GM06990 (cell line): ENCODE measurements around the gene CELF1.

ENCODE experiments used
- DNase-seq: peaks from one replicate; pipeline ENCODE4 v3.0.0-alpha.2; 2011; ENCODE audit not compliant: insufficient read length; ENCODE audit errors: extremely low read depth
- H3K27me3 ChIP-seq: replicated peaks from 2 replicates; pipeline ENCODE4 v1.6.0; 2011; ENCODE audit warnings: low read length; ENCODE audit not compliant: control insufficient read depth, insufficient read depth
- H3K36me3 ChIP-seq: 2 replicates; pipeline ENCODE4 v1.5.1; 2011; ENCODE audit warnings: low read length; ENCODE audit not compliant: control insufficient read depth, insufficient read depth
- H3K4me3 ChIP-seq: replicated peaks from 2 replicates; pipeline ENCODE4 v1.5.1; 2011; ENCODE audit warnings: low read depth, mild to moderate bottlenecking, control low read depth, low read length
- CTCF ChIP-seq: IDR thresholded peaks from 2 replicates; pipeline ENCODE4 v1.5.1; 2011; ENCODE audit warnings: low read length, control low read depth, mild to moderate bottlenecking, inconsistent platforms; ENCODE audit not compliant: insufficient read depth, poor library complexity, severe bottlenecking

The CELF1 gene

GRCh38 chr11:47541070-47541469, 11.9 kb downstream of the CELF1 start:
- no peak for DNase-seq
- TF ChIP-seq CTCF: no peak
- no peaks in the 10 kb centered on the region for H3K27me3 ChIP-seq
- peaks cover 2% of the 10 kb centered on the region for H3K36me3 ChIP-seq
- no peak overlapping the region for H3K4me3 ChIP-seq

GRCh38 chr11:47539681-47540039, 13.3 kb downstream of the CELF1 start:
- H3K27me3 ChIP-seq: no peaks in the 10 kb centered on the region
- no peak overlapping the region for H3K4me3 ChIP-seq
- DNase-seq: no peak
- H3K36me3 ChIP-seq: peaks cover 2% of the 10 kb centered on the region
- no peak for TF ChIP-seq CTCF

GRCh38 chr11:47538741-47539565, 14.0 kb downstream of the CELF1 start:
- H3K36me3 ChIP-seq: peaks cover 2% of the 10 kb centered on the region

GRCh38 chr11:47536915-47537314, 16.0 kb downstream of the CELF1 start:
- DNase-seq: no peak
- H3K27me3 ChIP-seq: no peaks in the 10 kb centered on the region
- TF ChIP-seq CTCF: no peak
- no peaks in the 10 kb centered on the region for H3K36me3 ChIP-seq
- H3K4me3 ChIP-seq: no peak overlapping the region

More at GRCh38 chr11:47538741-47539565, 14.0 kb downstream of the CELF1 start:
- TF ChIP-seq CTCF: no peak
- H3K27me3 ChIP-seq: no peaks in the 10 kb centered on the region
- H3K4me3 ChIP-seq: no peak overlapping the region
- no peak for DNase-seq

GRCh38 chr11:47534704-47535251, 18.2 kb downstream of the CELF1 start:
- no peaks in the 10 kb centered on the region for H3K27me3 ChIP-seq
- no peaks in the 10 kb centered on the region for H3K36me3 ChIP-seq
- TF ChIP-seq CTCF: no peak
- no peak for DNase-seq
- no peak overlapping the region for H3K4me3 ChIP-seq
